GM19397 (cell line): Measurements from ENCODE around the gene BABAM2.
"Not testable (repeated sequence)": the region's sequence is repeated elsewhere in the genome, so short reads cannot be mapped to it uniquely, and the experiment has no call there.

Experiments used
- ATAC-seq: cut with Tn5 transposase; IDR thresholded peaks from one replicate; pipeline ENCODE4 v1.9.1; 2021; ENCODE audit warnings: mild to moderate bottlenecking, moderate library complexity; ENCODE audit not compliant: unreplicated experiment

The BABAM2 gene

GRCh38 chr2:27875089-27875881, 15.2 kb upstream of the BABAM2 start:
- no peak for ATAC-seq

- no peak for ATAC-seq
These were observed 11.7 kb upstream of the BABAM2 start for GRCh38 chr2:27878825-27879224.

GRCh38 chr2:27881815-27882583, 8.5 kb upstream of the BABAM2 start:
- not testable (repeated sequence) for ATAC-seq

GRCh38 chr2:27882584-27882922, 8.0 kb upstream of the BABAM2 start:
- not testable (repeated sequence) for ATAC-seq

DNA sequence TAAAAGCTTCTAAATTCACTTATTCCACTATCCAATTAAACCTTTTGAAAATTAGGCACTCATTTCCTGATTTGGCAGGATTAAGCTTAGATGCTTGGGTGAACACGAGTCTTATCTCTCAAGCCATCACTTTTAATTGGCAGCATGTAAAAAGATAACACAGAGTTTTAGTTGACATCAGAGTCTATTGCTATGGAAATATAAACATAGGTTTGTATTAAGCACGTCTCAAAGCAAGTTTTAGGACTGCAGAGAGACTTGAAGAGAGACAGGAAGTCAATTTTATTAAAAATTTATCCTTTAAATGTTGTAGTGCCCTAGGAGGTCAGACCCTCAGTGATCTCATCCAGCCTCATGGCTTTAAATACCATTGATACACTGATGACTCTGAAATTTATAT, 5.9 kb upstream of the BABAM2 start:
- ATAC-seq, result no peak

DNA sequence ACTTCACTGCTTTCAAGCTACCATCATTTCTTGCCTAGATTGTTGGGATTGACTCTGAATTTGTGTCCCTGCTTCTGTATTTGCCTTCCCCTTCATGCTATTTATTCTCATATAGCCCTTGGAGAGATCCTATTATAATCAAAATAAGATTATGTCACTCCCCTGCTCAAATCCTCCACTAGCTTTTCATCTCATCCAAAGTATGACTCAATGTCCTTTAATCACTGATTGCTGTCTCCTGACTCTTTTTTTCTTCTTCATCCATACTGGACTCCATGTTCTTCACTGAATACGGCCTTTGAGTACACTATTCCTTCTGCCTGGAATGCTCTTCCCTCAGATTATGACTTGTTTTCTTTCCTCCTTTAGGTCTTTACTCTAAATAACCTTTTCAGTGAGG, 5.3 kb upstream of the BABAM2 start:
- no peak for ATAC-seq

GRCh38 chr2:27885661-27886060, 4.9 kb upstream of the BABAM2 start:
- no peak for ATAC-seq

GRCh38 chr2:27886322-27886721, 4.2 kb upstream of the BABAM2 start:
- no peak for ATAC-seq

- ATAC-seq, result no peak
These were observed 3.4 kb upstream of the BABAM2 start for GRCh38 chr2:27887111-27887510.

- ATAC-seq, result no peak
These were observed 2.7 kb upstream of the BABAM2 start for GRCh38 chr2:27887830-27888229.

- ATAC-seq, result no peak
These were observed 1.7 kb upstream of the BABAM2 start for GRCh38 chr2:27888790-27889189.

- ATAC-seq, result peak; percentile 1
These were observed 769 bp upstream of the BABAM2 start for GRCh38 chr2:27889774-27890145.

GRCh38 chr2:27890924-27891672, 569 bp downstream of the BABAM2 start:
- peak; percentile 20 for ATAC-seq

GRCh38 chr2:27891673-27892105, 1.2 kb downstream of the BABAM2 start:
- ATAC-seq, result no peak

DNA sequence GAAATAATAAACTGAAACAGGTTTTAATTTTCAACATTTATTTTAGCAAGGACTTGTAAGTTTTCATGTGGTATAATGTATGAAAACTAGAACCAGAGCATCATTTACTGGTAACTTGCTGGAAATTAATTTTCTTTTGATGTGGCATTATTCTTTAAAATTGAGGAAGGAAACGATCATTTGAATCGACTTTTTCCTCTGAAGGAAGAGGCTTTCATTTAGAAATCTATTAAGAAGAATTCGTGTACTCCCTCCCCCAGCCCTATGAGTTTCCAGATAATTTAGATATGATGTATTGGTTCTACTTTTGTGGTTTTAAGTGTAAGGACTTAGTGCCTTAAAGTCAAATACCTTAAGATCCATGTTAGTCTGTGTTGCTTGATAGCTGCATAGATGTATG, 2.5 kb downstream of the BABAM2 start:
- ATAC-seq, result no peak

DNA sequence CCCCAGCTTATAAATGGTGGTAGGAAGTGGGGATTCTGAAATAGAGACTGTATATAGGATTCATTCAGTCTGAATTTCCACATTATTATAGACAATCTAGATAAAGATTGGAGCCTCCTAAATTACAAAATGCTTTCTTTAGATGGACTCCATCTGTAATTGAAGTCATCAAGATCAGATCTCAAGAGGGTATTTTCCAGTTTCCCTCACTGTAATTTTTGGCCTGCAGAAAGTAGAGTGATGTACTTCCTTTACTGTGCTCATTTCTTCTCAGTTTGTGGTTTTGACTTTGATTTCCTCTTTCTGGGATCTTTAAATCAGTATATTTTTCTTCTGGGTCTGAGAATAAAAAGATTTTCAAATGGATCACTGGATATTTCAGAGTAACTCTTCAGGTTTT, 7.2 kb downstream of the BABAM2 start:
- no peak for ATAC-seq

- ATAC-seq, result no peak
These were observed 10.7 kb downstream of the BABAM2 start for GRCh38 chr2:27901234-27901633.

GRCh38 chr2:27902098-27902497, 11.6 kb downstream of the BABAM2 start:
- ATAC-seq, result no peak

DNA sequence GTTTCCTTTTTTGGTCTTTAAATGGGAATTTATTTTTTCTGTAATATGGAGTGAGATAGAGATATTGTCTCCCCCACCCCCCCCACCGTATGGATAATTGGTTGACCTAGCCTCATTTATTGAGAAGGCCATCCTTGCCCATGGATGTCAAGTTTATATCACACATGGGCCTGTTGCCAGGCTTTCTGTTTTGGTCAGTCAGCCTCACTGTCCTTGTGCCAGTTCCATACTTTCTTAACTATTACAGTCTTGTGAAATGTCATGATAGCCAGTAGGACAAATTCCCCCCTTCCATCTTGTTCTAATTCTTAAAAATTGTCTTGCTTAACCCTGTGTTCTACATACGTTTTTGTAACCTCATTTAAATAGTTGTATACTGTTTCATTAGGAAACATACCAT, 12.5 kb downstream of the BABAM2 start:
- no peak for ATAC-seq

DNA sequence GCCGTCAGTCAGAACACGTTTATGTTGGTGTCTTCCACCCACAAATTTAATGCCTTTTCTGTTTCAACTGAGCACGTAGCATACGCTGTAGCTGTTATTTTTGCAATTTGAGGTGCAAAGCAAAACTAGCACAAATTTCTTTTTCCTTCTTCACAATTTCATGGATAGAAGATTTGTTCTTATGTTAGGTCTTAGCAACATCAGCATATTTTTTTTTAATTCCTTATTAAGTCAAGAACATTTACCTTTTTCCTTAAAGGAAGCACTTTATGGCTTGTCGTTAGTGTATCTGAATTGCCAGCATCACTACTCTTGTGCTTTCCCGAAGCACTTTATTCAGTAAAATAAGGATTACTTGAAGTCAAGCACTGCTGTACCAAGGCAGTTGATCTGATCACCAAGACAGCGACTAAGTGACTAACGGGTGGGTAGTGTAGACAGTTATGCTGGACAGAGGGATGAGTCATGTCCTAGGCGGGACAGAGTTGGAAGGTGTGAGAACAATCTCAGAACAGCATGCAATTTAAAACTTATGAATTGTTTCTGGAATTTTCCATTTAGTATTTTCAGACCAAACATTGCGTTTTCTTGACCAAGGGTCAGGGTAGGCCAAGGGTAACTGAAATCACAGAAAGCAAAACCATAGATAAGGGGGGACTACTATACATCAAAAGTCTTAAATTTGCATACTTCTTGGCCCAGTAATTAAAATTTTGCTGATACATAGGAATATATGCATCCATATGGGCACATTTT, 13.3 kb downstream of the BABAM2 start:
- no peak for ATAC-seq

DNA sequence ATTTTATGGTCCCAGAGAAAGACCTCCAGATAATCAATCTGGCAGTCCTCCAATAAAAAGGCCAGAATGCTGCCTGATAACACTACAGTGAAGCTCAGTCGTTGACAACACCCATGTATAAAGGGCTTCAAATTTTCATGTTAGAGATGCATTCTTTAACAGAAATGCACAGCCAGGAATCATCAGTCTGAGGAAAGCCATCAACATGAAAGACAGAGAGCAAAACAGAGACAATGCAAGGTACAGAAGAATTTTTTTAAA, 13.8 kb downstream of the BABAM2 start:
- ATAC-seq, result no peak
